ENCODE data around the gene IL18BP. TPM values are rescaled to one million over a fixed set of nuclear protein-coding genes. Genes with fewer than 3 reads are reported as not detected.

Gene IL18BP
- total RNA-seq, 1 experiment from 2014 or later: 4.5 TPM

DNA sequence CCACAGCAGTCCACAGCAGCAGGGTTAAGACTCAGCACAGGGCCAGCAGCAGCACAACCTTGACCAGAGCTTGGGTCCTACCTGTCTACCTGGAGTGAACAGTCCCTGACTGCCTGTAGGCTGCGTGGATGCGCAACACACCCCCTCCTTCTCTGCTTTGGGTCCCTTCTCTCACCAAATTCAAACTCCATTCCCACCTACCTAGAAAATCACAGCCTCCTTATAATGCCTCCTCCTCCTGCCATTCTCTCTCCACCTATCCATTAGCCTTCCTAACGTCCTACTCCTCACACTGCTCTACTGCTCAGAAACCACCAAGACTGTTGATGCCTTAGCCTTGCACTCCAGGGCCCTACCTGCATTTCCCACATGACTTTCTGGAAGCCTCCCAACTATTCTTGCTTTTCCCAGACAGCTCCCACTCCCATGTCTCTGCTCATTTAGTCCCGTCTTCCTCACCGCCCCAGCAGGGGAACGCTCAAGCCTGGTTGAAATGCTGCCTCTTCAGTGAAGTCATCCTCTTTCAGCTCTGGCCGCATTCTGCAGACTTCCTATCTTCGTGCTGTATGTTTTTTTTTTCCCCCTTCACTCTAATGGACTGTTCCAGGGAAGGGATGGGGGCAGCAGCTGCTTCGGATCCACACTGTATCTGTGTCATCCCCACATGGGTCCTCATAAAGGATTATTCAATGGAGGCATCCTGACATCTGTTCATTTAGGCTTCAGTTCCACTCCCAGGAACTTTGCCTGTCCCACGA lies 3.3 kb downstream of the IL18BP start:
- H3K36me3 ChIP-seq (replicated peaks; ENCODE audit: control insufficient read depth, insufficient read depth, low read length): peaks cover 41% of the 10 kb centered on the region
- H3K27me3 ChIP-seq (ENCODE audit: control insufficient read depth, insufficient read depth, low read length): no peaks in the 10 kb centered on the region
- no peak for DNase-seq
- H3K4me3 ChIP-seq (ENCODE audit: insufficient read depth, low read depth, low read length): no peak overlapping the region

DNA sequence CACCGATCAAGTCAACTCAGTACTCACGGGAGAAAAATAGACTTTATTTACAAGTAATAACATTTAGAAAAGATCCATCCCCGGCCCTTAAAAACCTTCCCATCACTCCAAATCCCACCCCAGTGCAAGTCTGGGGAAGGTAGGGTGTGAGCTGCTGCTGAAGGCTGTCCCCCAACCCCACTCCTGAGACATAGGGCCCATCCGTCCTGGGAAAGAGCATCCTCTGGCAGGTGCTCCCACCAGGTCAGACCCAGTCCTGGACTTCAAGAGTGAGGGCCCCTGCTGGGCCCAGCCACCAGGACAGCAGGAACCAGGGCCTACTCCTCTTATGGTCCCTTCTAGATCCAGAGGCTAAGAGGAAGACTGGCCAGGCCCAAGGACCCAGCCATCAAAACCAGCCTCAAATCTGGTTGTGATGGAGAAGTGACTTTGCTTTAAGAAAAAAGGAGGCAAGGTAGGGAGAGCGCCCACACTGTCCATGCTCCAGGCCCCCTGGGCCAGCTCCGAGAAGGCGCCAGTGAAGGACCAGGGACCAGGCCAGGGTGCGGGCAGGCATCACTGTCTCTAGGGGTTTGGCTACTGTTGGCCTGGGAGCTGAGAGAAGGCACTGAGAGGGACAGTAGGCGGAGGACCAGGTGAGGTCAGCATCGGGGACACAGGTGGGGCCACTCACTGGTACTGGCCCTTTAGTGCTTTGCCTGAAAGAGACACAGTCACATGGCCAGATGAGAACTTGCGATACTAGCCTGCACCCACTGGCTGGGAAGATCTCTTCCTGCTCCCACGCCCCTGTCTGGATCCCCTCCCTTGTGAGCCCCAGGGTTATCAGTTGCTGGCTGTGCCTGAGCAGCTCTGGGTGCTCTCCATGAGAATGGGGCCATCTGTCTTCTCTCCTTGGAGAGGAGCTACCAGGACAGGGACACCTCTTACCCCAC lies 4.4 kb downstream of the IL18BP start:
- Histone ChIP-seq H3K36me3 (replicated peaks; ENCODE audit: control insufficient read depth, insufficient read depth, low read length) (peaks cover 50% of the 10 kb centered on the region), H3K27me3 (ENCODE audit: control insufficient read depth, insufficient read depth, low read length) (no peaks in the 10 kb centered on the region), H3K4me3 (ENCODE audit: insufficient read depth, low read depth, low read length) (no peak overlapping the region)
- DNase-seq: no peak

DNA sequence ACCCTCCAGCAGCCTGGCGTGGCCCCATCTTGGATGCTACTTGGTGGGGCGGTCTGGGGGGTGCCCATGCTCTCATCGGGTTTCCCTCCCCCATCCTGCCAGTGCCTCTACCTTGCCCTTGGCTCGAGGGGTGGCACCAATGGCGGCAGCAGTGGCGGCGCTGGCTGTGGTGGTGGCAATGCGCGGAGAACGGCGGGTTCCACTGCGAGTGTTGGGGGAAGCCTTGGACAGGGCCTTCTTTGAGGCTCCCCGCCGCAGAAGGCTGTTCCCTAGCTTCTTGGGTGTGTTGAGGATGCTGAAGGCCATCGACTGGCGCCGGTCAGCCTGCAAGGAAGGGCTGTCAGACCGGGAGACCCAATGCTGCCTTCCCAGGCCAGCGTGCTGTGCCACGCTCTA lies 5.1 kb downstream of the IL18BP start:
- Histone ChIP-seq H3K4me3 (ENCODE audit: insufficient read depth, low read depth, low read length) (no peak overlapping the region), H3K27me3 (ENCODE audit: control insufficient read depth, insufficient read depth, low read length) (no peaks in the 10 kb centered on the region), H3K36me3 (replicated peaks; ENCODE audit: control insufficient read depth, insufficient read depth, low read length) (peaks cover 54% of the 10 kb centered on the region)
- DNase-seq: no peak

DNA sequence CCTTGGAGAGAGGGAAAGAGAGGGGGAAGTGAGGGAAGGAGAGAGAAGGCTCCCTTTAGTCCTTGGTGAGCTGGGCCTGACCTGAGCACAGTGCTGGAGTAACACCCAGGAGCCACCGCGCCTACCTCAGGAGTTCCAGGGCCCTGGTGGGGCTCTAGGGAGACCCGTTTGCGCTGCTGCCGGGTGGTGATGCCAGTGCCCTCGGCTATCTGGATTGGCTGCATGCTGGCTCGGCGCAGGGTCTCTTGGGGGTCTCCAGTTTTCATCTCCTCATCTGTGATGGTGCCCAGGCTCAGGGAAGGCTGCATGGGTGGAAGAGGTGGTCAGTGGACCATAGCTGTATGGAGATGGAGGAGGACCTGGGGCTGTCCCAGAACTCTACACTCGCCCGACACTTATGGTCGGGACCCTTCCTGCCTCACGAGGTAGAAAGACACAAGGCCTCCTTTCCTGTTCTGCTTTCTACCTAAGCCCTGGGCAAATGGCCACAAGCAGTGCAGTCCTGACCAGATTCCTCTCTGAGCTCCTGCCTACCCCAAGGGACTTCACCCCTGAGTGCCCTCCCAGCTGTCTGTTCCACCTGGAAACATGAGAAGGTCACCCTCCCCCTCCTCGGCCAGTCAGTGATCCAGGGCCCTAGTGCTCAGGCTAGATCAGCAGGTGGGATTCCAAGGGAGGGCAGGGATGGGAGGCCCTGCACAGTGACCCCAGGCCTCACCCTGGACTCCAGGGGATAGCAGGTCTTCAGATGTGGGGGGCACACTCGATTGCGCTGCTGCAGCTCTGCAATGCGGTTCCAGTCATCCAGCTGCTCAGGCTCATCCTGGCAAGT lies 6.0 kb downstream of the IL18BP start:
- Histone ChIP-seq H3K36me3 (replicated peaks; ENCODE audit: control insufficient read depth, insufficient read depth, low read length) (peaks cover 63% of the 10 kb centered on the region), H3K4me3 (ENCODE audit: insufficient read depth, low read depth, low read length) (no peak overlapping the region), H3K27me3 (ENCODE audit: control insufficient read depth, insufficient read depth, low read length) (no peaks in the 10 kb centered on the region)
- no peak for DNase-seq

DNA sequence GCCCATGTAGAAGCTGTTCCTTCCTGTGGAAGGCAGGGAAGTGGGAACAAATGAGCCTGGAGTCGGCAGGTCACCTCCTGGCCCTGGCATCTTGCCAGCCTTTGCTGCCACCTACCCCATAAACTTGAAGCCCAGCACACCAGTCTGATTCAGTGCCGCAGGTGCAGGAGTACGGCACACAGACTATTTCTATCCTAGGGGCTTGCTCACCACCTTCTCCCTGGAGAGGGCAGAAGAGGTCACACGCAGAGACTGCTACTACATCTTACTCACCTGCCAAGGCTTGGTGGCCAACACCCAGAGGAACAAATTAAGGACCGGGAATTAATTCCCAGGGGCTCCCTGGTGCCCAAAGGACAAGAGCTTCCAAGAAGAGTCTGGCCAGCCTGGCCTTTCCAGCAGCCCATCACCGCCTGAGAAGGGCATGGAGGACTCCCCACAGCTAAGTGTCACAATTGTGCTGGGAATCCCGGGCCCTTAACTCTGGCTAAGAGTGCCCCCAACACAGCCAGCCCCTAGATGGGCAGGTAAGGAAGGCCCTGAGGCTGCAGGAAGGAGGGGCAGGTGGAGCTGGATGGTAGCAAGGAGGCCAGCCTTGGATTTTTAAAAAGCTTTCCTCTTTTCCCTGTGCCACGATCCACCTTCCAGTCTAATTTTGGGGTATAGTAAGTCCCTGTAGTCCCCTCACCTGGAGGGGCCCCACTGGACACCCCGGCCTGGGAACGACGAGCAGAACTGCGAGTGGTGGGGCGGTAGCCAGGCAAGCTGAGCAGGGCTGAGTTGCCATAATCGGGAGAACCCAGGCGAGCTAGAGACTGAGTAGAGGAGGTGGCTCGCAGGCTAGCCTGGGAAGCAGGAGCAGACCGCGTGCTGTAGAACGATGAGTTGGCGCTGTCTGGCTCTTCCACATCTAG lies 6.9 kb downstream of the IL18BP start:
- peaks cover 65% of the 10 kb centered on the region for H3K36me3 ChIP-seq (replicated peaks; ENCODE audit: control insufficient read depth, insufficient read depth, low read length)
- H3K4me3 ChIP-seq (ENCODE audit: insufficient read depth, low read depth, low read length): no peak overlapping the region
- H3K27me3 ChIP-seq (ENCODE audit: control insufficient read depth, insufficient read depth, low read length): no peaks in the 10 kb centered on the region
- DNase-seq: no peak

DNA sequence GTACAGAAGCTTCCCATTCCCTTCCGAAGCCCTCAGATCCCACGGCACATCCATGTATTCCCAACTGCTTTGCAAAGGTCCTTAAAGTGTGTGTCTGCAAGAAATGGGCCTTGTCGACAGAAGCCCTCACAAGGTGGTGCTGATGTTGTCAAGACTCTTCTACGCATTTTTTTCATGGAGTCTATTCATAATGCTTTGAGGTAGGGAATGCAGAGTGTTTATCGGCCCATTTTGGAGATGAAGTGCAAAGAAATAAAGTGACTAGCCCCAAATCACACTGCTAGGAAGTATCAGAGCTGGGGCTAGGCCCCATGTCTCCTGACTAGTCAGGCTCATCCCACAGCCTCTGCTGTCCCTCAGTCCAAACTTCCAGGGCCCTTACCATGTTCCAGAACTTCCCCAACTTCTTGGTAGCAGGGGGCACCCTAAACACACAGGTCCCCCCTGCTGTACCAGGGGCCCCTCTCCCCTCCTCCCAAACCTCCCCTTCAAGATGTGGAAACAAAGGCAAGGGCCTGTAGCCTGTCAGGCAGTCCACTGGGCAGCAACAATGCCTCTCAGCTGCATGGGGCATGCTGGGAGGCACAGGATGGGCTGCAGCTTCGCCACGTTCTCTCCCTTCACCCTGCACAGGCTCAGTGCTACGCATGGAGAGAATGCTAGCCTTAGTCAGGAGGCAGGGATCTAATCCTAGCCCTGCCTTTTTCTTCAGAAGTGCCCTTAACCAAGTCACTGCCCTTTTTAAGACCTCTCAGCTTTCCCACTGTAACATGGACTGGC lies 7.8 kb downstream of the IL18BP start:
- Histone ChIP-seq H3K27me3 (ENCODE audit: control insufficient read depth, insufficient read depth, low read length) (no peaks in the 10 kb centered on the region), H3K36me3 (replicated peaks; ENCODE audit: control insufficient read depth, insufficient read depth, low read length) (peaks cover 65% of the 10 kb centered on the region), H3K4me3 (ENCODE audit: insufficient read depth, low read depth, low read length) (no peak overlapping the region)
- no peak for DNase-seq

DNA sequence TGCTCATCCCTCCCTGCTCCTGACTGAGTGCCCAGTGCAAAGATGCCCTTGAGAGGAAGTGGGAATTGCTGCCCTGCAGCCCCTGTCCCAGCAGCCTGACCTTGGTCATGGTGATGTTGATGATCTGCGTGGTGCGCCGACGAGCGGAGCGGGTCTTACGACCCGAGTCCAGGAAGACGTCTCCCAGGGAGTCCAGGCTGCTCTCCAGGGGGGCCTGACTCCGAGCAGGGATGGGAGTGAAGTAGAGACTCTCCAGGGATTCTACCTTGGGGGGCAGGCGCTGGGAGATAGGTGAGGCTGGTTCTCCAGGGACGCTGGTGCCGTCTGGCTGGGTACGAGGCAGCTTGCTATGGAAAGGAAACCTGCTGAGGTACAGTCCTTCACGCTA lies 8.4 kb downstream of the IL18BP start:
- H3K36me3 ChIP-seq (replicated peaks; ENCODE audit: control insufficient read depth, insufficient read depth, low read length): peaks cover 60% of the 10 kb centered on the region
- H3K4me3 ChIP-seq (ENCODE audit: insufficient read depth, low read depth, low read length): no peak overlapping the region
- H3K27me3 ChIP-seq (ENCODE audit: control insufficient read depth, insufficient read depth, low read length): no peaks in the 10 kb centered on the region
- no peak for DNase-seq

DNA sequence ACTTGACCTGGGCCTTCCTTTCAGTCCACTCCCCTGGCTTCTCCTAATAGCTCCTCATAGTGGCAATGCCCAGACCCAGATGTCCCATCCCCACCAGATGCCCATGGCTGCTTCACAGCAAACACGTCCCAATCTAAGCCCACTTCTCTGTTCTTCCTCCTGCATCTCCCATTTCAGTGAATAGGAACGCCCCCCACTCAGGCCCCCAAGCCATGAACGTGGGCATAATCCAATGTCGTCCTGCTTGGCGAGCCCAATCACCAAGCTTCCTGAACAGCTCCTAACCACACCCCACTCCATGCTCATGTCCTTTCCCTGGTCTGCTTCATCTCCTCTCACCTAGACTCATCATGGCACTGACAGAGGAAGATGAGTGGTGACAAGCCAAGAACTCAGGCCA lies 8.9 kb downstream of the IL18BP start:
- Histone ChIP-seq H3K36me3 (replicated peaks; ENCODE audit: control insufficient read depth, insufficient read depth, low read length) (peaks cover 64% of the 10 kb centered on the region), H3K4me3 (ENCODE audit: insufficient read depth, low read depth, low read length) (no peak overlapping the region), H3K27me3 (ENCODE audit: control insufficient read depth, insufficient read depth, low read length) (no peaks in the 10 kb centered on the region)
- no peak for DNase-seq

DNA sequence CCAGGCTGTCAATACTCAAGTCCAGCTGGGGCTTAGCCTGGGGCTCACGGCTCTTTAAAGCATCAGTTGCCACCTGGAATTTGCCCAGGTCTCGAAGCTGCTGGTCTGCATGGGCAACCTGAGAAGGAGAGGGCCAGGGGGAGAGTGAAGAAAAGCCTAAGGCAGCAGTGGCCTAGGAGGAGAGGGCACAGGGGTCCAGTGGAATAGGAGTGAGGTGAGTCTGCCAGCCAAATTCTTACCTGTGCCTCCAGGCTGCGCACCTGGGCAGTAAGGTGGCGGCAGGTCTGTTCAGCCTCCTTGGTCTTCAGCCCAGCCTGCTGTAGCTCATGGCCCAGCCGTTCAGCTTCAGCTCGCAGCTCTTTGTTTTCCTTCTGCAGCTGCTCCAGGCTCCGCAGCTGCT lies 10.0 kb downstream of the IL18BP start:
- H3K4me3 ChIP-seq (ENCODE audit: insufficient read depth, low read depth, low read length): no peak overlapping the region
- no peaks in the 10 kb centered on the region for H3K27me3 ChIP-seq (ENCODE audit: control insufficient read depth, insufficient read depth, low read length)
- H3K36me3 ChIP-seq (replicated peaks; ENCODE audit: control insufficient read depth, insufficient read depth, low read length): peaks cover 69% of the 10 kb centered on the region
- DNase-seq: peak; percentile 14

DNA sequence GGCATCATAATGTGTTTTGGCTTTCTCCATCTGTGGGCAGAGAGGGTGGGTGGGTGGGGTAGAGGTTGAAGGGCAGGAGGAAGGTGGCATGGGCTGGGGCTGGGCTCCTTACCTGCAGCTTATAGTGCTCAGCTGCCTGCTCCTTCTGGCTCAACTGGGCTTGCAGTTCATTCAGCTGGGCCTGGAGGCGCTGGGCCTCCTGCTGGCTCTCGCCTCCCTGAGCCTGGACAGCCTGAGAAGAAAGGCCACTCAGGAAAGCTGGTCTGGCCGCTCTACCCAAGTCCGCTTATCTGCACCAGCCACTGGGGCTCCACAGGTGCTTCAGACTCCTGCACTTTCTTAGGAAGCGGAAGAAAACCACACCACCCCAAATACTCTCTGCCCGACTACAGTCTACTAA lies 10.4 kb downstream of the IL18BP start:
- DNase-seq: peak; percentile 35
- Histone ChIP-seq H3K36me3 (replicated peaks; ENCODE audit: control insufficient read depth, insufficient read depth, low read length) (peaks cover 72% of the 10 kb centered on the region), H3K4me3 (ENCODE audit: insufficient read depth, low read depth, low read length) (no peak overlapping the region), H3K27me3 (ENCODE audit: control insufficient read depth, insufficient read depth, low read length) (no peaks in the 10 kb centered on the region)

DNA sequence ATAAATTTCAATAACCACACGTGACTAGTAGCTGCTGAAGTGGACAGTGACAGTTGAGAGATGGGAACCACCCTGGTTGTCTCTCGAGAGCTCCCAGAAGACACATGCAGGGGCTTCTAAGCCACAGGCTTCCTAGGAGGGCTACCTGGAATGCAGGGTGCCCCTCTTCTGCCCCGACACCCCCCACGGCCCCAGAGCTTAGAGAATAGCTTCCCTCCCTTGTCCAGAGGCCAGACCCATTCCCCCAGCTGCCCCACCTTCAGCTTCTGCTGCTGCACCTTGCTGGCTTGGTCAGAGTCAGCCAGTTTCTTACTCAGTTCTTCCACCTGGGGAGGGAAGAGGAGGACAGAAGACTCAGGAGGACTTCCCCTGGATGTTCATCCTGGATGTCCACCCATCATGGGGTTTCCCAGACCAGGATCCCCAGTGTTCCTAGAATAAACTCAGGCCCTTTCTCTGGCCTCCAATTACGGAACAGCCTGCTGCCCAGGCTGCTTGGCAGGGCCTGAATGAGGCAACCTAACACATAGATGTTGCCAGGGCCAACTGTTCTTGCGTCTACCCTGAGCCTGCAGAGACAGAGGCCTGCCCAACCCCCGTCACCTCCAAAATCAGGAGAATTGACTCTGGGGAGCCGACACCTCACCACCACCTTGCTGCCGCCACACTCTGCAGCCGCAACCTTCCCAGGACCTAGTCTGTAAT lies 12.0 kb downstream of the IL18BP start:
- Histone ChIP-seq H3K36me3 (replicated peaks; ENCODE audit: control insufficient read depth, insufficient read depth, low read length) (peaks cover 66% of the 10 kb centered on the region), H3K27me3 (ENCODE audit: control insufficient read depth, insufficient read depth, low read length) (no peaks in the 10 kb centered on the region), H3K4me3 (ENCODE audit: insufficient read depth, low read depth, low read length) (no peak overlapping the region)
- peak; percentile 16 for DNase-seq

DNA sequence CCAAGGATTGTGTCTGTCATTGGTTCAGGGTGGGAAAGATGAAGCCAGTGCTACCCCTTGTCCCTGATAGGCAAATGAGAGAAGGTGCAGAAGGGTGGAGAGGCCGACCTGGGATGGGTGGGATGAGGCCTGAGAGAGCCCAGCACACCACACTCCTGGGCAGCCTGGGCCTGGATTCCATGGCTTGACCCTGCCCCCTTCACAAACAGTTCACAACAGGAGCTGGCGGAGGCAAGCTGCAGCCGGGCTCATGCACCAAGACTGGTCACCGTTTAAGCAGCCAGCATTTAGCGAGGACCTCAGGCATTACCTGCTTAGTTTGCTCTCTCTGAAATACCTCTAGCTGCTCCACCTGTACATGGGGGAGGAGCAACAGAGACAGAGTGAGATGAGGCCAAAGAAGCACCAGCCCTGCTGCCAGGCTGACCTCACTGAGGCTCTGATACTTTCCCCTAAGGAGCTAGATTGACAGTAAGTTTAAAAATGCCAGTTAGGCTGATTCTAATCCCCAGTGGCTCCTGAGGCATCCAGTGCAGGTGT lies 13.5 kb downstream of the IL18BP start:
- Histone ChIP-seq H3K27me3 (ENCODE audit: control insufficient read depth, insufficient read depth, low read length) (no peaks in the 10 kb centered on the region), H3K4me3 (ENCODE audit: insufficient read depth, low read depth, low read length) (no peak overlapping the region), H3K36me3 (replicated peaks; ENCODE audit: control insufficient read depth, insufficient read depth, low read length) (peaks cover 64% of the 10 kb centered on the region)
- peak; percentile 26 for DNase-seq

All from H7 (cell line).